Astrocyte of the hippocampus (primary cell): Measurements from ENCODE around the gene CA5B.
"Not testable (repeated sequence)": the region's sequence is repeated elsewhere in the genome, so short reads cannot be mapped to it uniquely, and the experiment has no call there.

Experiments
- DNase-seq: peaks from one replicate; pipeline ENCODE4 v3.0.0; 2011; ENCODE audit warnings: low read depth, low spot score

The CA5B gene

DNA sequence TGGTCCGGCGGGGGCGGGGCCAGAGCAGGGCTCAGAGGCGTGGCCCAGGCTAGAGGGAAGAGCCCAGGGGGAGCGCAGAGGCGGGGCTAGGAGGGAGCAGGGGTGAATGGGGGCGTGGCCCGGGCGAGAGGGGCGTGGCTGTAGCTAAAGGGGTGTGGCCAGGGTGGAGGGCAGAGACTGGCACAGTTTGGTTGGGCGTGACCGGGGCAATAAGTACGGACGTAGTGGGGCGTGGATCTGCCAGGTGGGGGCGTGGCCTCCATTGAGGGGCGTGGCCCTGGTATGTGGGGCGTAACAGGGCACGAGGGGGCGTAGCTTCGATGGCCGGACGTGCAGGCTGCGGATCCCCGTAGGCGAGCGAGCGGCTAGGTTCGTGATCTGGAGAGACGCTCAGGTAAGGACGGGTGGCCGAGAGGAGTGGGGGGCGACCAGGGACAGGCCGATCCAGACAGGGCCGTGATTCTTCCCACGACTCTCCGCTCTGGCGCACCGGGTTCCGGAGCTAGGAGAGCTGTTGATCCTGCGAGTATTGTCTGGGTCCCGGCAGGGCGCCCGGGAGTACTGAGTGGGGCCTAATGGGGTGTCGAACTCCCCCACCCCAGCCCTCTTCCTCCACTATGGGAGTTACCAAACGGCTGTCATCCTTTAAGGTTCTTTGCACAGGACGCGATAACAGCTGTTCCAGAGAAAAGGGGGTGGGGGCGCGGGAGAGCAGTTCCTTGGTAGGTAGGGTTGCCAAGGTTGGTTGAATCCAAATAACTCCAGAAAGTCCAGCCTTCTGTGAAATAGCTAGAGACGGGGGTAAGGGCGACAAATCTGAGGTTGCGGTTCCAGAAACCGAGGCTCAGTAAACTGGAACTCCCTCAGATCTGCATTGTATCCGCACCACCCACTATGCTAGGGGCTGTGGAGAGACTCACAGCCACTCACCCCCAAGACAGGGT is at the start of gene CA5B:
TSS of gene CA5B (plus strand) at position 312 of the 944 bp plus-strand sequence. CDS start 11,754 bp downstream, outside the sequence.
- DNase-seq: peak; percentile 90

DNA sequence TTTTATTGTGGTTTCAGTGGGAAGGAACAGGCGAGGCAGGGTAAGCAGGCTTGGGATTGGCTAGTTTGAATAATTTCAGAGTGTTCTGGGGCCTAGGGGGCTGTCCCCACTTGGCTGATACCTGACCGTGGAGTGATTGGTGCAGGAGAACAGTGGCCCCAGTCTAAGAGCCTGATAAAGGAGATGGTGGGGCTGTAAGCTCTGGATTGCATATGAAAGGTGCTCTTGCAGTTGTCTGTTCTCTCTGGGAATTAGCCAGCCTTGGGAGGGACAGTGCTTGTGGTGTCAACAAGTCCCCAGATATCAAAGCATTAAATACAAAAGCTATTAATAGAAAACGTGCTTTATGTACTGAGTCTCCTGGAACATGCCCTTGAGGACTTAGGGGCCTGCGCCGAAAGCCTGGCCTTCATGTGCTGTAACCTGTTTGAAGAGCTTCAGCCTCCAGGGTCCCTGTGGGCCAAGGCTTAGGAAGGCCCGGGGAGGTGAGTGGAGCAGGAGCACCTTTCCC is 43.1 kb upstream of the CA5B start:
- no peak for DNase-seq

DNA sequence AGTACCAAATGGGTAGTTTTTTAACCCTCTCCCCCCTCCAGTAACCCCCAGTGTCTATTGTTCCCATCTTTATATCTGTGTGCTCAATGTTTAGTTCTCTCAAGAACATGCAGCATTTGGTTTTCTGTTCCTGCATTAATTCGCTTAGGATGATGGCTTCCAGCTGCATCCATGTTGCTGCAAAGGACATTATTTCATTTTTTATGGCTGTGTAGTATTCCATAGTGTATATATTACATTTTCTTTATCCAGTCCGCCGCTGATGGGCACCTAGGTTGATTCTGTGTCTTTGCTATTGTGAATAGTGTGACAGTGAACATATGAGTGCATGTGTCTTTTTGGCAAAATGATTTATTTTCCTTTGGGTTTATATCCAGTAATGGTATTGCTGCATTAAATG is 41.6 kb upstream of the CA5B start:
- no peak for DNase-seq

DNA sequence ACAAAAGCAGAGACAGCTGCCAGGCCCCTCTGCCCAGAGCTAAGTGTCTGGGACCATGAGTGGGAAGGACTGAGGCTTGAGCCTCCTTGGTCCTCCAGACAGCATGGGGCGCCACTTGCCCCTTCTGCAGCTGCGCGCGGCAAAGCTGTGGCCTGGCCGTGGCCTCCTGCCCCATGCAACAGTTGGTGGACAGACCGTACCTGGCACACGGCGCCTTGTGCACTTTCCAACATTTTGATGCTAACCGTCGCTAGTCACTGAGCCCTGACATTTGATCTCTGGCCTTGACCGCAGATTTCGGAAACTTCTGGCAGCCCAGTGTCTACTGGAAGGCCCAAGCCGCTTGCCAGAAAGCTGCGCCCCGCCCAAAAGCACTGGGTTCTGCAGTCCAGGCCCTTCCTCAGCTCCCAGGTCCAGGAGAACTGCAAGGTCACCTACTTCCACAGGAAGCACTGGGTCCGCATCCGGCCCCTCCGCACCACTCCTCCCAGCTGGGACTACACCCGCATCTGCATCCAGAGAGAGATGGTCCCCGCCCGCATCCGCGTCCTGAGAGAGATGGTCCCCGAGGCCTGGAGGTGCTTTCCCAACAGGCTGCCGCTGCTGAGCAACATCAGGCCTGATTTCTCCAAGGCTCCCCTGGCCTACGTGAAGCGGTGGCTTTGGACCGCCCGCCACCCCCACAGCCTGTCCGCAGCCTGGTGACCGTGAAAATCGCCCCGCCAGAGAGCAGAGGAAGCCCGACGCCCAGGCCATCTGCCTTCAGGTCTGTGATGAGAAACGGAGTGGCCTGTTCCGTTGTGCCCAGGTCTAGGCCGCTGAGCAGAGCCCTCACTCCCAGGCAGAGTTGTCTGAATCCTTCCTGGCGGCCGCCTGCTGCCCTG is 35.3 kb upstream of the CA5B start:
- DNase-seq: no peak

DNA sequence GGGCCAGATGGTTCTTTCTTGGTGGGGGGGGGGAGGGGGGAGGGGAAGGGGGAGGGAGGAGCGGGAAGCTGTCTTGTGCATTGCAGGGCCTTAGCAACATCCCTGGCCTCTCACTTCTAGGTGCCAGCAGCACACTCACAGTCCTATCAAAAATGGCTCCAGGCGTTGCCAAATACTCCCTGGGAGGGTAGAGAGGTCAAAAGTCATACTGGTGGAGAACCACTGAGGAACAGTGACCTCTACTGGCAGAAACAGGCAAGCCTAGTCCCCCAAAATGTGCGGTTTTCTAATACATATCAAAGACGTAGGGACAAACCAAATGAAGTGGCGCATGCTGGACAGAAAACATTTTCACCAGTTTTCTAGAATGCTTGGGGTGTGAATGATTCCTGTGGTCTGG is 34.3 kb upstream of the CA5B start:
- DNase-seq: not testable (repeated sequence)

- DNase-seq: not testable (repeated sequence)
Measured at GRCh38 chrX:15704273-15704672, 33.8 kb upstream of the CA5B start.

- DNase-seq: peak; percentile 36
Measured at GRCh38 chrX:15714529-15714928, 23.5 kb upstream of the CA5B start.

GRCh38 chrX:15718283-15718970 is 19.6 kb upstream of the CA5B start:
- no peak for DNase-seq

- no peak for DNase-seq
Measured at GRCh38 chrX:15719324-15719968, 18.6 kb upstream of the CA5B start.

- DNase-seq: no peak
Measured at GRCh38 chrX:15721911-15722310, 16.2 kb upstream of the CA5B start.

DNA sequence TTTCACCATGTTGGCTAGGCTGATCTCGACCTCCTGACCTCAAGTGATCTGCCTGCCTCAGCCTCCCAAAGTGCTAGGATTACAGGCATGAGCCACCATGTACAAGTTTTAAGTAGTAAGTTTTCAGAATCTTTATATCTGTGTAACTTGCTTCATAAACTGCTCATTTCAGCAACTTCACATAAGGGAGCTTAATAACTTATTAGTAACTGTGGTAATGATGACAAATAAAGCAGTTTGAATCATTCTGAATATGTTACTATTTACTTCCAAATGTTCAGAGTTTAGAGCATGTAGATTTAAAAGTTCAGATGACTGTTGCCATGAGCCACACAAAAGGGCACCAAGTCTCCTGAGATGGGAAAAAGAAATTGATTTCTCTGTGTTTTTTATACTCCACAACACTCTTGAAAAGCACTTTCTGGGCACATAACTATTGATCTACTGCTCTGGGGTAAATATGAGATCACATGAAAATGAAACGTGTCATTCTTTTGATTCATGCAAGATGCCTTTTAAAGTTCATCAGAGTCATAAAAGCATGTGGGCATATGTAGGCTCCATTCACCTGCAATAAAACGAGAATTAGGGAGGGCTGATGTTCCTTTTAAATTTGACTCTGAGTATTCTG is 14.1 kb upstream of the CA5B start:
- no peak for DNase-seq

DNA sequence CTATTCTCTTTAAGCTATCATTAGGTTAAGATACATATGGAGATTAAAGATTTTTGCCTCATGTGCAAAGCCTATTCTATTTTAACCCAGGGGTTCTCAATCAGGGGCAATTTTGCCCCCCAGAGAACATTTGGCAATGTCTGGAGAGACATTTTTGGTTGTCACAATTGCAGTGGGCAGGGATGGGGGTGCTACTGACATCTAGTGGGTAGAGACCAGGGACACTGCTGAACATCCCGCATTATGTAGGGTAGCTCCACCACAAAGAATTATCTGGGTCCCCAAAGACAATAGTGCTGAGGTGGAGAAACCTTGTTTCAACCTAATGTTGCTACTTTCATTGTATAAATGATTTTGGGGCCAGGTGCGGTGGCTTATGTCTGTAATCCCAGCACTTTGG is 13.2 kb upstream of the CA5B start:
- no peak for DNase-seq

DNA sequence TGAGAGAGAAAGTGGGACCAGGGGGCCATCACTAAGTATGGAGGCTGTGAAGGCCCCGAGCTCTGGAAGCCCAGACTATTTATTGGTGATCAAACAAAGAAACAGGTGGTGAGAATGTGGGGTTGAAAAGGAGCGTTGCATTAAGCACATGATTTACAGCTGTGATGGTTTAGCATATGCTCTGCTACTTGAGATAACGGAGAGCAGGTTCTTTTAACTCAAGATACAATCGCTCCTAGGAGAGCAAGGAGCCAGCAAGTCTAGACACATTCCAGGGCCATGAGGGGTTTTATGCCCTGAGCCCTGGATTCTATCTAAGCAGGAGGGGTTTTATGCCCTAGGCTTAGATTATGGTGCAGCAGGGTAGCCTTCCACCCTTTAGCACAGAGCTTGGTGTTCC is 6.7 kb upstream of the CA5B start:
- not testable (repeated sequence) for DNase-seq

GRCh38 chrX:15737190-15737958 is 696 bp upstream of the CA5B start:
- no peak for DNase-seq

GRCh38 chrX:15739886-15740285 is 1.8 kb downstream of the CA5B start:
- no peak for DNase-seq

- no peak for DNase-seq
Measured at GRCh38 chrX:15744181-15744867, 6.3 kb downstream of the CA5B start.

- DNase-seq: no peak
Measured at GRCh38 chrX:15745179-15745578, 7.1 kb downstream of the CA5B start.

DNA sequence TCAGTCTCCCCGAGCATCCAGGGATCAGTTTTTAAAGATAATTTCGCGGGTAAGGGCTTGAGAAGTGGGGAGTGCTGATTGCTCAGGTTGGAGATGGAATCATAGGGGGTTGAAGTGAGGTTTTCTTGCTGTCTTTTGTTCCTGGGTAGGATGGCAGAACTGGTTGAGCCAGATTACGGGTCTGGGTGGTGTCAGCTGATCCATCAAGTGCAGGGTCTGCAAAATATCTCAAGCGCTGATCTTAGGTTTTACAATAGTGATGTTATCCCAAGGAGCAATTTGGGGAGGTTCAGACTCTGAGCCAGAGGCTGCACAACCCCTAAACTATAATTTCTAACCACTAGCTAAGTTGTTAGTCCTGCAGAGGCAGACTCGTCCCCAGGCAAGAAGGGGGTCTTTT is 8.6 kb downstream of the CA5B start:
- DNase-seq: not testable (repeated sequence)

GRCh38 chrX:15747626-15748173 is 9.6 kb downstream of the CA5B start:
- DNase-seq: no peak
